HepG2 (cell line): ENCODE results near the gene NOC2L.

ENCODE experiments used
- CTCF ChIP-seq: sonication (generic); formaldehyde crosslinking; IDR thresholded peaks from 2 replicates; pipeline ENCODE4 v1.5.0; 2020; ENCODE audit warnings: mild to moderate bottlenecking, missing genetic modification reagents, moderate library complexity
- IKZF5 ChIP-seq: IDR thresholded peaks from 2 replicates; pipeline ENCODE4 v1.6.1; 2018; ENCODE audit warnings: missing genetic modification reagents, mild to moderate bottlenecking, missing compliant biosample characterization
- KAT7 ChIP-seq: IDR thresholded peaks from 2 replicates; pipeline ENCODE4 v1.6.1; 2018; ENCODE audit warnings: borderline replicate concordance, missing compliant biosample characterization
- MZF1 ChIP-seq: sonication (generic); formaldehyde crosslinking; IDR thresholded peaks from 2 replicates; pipeline ENCODE4 v1.8.1; 2023; ENCODE audit warnings: mild to moderate bottlenecking, missing genetic modification reagents, borderline replicate concordance
- USF2 ChIP-seq, 2 experiments: sonication (generic) in 1 of 2; formaldehyde crosslinking in 1 of 2; IDR thresholded peaks; 2 replicates each; pipeline versions ENCODE4 v1.5.1 to v1.6.1; 2011 to 2020; ENCODE audit warnings: borderline replicate concordance in 1 of 2, low read depth in 1 of 2, low read length in 1 of 2, mild to moderate bottlenecking in 1 of 2, missing genetic modification reagents in 1 of 2, moderate library complexity in 1 of 2

- TF ChIP-seq KAT7 (CRISPR knock-in tag) (no peak), IKZF5 (no peak), USF2 (IDR thresholded peaks at IDR 0.05; ENCODE audit: low read depth, low read length) (no peak), USF2 (CRISPR knock-in tag; IDR thresholded peaks at IDR 0.05; ENCODE audit: borderline replicate concordance) (no peak), CTCF (CRISPR knock-in tag) (no peak), MZF1 (CRISPR knock-in tag) (no peak)
Observed at GRCh38 chr1:991895-992294, 32.8 kb upstream of the NOC2L start.
